ENCODE measurements around the gene SPRED1. TPM values are rescaled to one million over a fixed set of nuclear protein-coding genes. Genes with fewer than 3 reads are reported as not detected.

SPRED1 gene
- total and polyA plus RNA-seq, 10 of the 15 experiments (the other 5 are each of a cell fraction or from before 2014, with no cell fraction given): 0.08 to 2.6 (median 0.22) TPM

GRCh38 chr15:38378161-38378560 lies 125.5 kb downstream of the SPRED1 start (continued):
- TF ChIP-seq NKRF (conservative IDR thresholded peaks at IDR 0.05): no peak
- TF ChIP-seq MTA3 (IDR thresholded peaks at IDR 0.05; ENCODE audit: borderline replicate concordance, low read length): no peak
- TF ChIP-seq NBN (IDR thresholded peaks at IDR 0.05): no peak
- no peak for TF ChIP-seq REST (IDR thresholded peaks at IDR 0.05; ENCODE audit: low read depth, low read length)
- no peak for TF ChIP-seq BRCA1 (IDR thresholded peaks at IDR 0.05; ENCODE audit: low read depth, low read length)

GRCh38 chr15:38389924-38390542 lies 137.4 kb downstream of the SPRED1 start:
- FAIRE-seq: peak; percentile 99
- no peak overlapping the region for H2AFZ ChIP-seq (ENCODE audit: control insufficient read depth, low read depth, low read length)
- CTCF ChIA-PET: interaction anchor here (0.8 to 7.3 kb wide), 13 partner anchors 8 to 409 kb away, joined by 3 to 82 read pairs (median 4); no protein-coding TSS in a partner anchor
- H3K36me3 ChIP-seq (ENCODE audit: control insufficient read depth in 2 of 2, insufficient read depth in 2 of 2, low read length in 1 of 2): no peaks in the 10 kb centered on the region
- no peaks in the 10 kb centered on the region for H3K27me3 ChIP-seq (replicated peaks in 1 of 2; ENCODE audit: control insufficient read depth in 2 of 2, insufficient read depth in 2 of 2, low read length in 1 of 2)
- H3K9ac ChIP-seq (ENCODE audit: control insufficient read depth, insufficient read depth, low read length): no peak overlapping the region
- H3K4me3 ChIP-seq: no peak overlapping the region
- WGBS (ENCODE audit: insufficient coverage, insufficient replicate concordance, low lambda C conversion rate, missing lambda C conversion rate): 71% methylated on average over 3 of the region's 3 CpGs
- H3K4me2 ChIP-seq (ENCODE audit: control insufficient read depth, insufficient read depth): no peak overlapping the region
- peak; percentile 91 for ATAC-seq
- intact Hi-C loops (cut with micrococcal nuclease; ENCODE audit: unreplicated experiment): loop anchor here (1.0 kb wide), 2 partner anchors 387 to 395 kb away; no protein-coding TSS in a partner anchor
- peak; percentile 15 for DNase-seq (ENCODE audit: low read depth, low spot score)
- POLR2A ChIA-PET: no interaction called here
- H3K4me1 ChIP-seq (ENCODE audit: control insufficient read depth, insufficient read depth, low read length): no peaks in the 10 kb centered on the region
- no peaks in the 10 kb centered on the region for H3K79me2 ChIP-seq (ENCODE audit: control insufficient read depth, insufficient read depth, low read length)
- in situ Hi-C loops (cut with MboI): no loop called here
- no peaks in the 10 kb centered on the region for H4K20me1 ChIP-seq (ENCODE audit: control insufficient read depth, insufficient read depth)
- H3K9me3 ChIP-seq (replicated peaks; ENCODE audit: control insufficient read depth, insufficient read depth, low read length): no peaks in the 10 kb centered on the region
- BruUV-seq (replicated peaks): no TSS peak
- H3K27ac ChIP-seq (ENCODE audit: control insufficient read depth, insufficient read depth): no peak overlapping the region
- SMC1A ChIA-PET (ENCODE audit: uncharacterized antibody, unreplicated experiment): interaction anchor here (1.0 to 7.2 kb wide), 10 partner anchors 8 to 395 kb away, joined by 3 to 63 read pairs (median 5); no protein-coding TSS in a partner anchor
- RAD21 ChIA-PET (ENCODE audit: unreplicated experiment): interaction anchor here (0.7 to 3.5 kb wide), 4 partner anchors 34 to 1255 kb away, joined by 3 to 32 read pairs (median 8); no protein-coding TSS in a partner anchor
- TF ChIP-seq YY1 (IDR thresholded peaks at IDR 0.05; ENCODE audit: low read depth, low read length) (0 out of 2 replicates have a peak, but pooled peaks have one; percentile 39), RUNX3 (IDR thresholded peaks at IDR 0.05; ENCODE audit: low read length) (0 out of 2 replicates have a peak, but pooled peaks have one; percentile 13), PRDM15 (CRISPR knock-in tag; IDR thresholded peaks at IDR 0.05) (no peak), MTA3 (IDR thresholded peaks at IDR 0.05; ENCODE audit: borderline replicate concordance, low read length) (no peak), RAD21 (IDR thresholded peaks at IDR 0.05; ENCODE audit: insufficient read depth, low read depth, low read length) (peak; percentile 79), TCF12 (IDR thresholded peaks at IDR 0.05; ENCODE audit: low read depth, low read length) (no peak)
